IPS DF 19.7 (cell line): ENCODE measurements around the gene SAP30L.
A peak's percentile ranks its signal among the peaks of the same experiment; 100 is the strongest.

Experiments used
- DNase-seq: peaks from one replicate; pipeline ENCODE4 v3.0.0-alpha.2; 2013; ENCODE audit warnings: low read depth, low spot score

Gene SAP30L

DNA sequence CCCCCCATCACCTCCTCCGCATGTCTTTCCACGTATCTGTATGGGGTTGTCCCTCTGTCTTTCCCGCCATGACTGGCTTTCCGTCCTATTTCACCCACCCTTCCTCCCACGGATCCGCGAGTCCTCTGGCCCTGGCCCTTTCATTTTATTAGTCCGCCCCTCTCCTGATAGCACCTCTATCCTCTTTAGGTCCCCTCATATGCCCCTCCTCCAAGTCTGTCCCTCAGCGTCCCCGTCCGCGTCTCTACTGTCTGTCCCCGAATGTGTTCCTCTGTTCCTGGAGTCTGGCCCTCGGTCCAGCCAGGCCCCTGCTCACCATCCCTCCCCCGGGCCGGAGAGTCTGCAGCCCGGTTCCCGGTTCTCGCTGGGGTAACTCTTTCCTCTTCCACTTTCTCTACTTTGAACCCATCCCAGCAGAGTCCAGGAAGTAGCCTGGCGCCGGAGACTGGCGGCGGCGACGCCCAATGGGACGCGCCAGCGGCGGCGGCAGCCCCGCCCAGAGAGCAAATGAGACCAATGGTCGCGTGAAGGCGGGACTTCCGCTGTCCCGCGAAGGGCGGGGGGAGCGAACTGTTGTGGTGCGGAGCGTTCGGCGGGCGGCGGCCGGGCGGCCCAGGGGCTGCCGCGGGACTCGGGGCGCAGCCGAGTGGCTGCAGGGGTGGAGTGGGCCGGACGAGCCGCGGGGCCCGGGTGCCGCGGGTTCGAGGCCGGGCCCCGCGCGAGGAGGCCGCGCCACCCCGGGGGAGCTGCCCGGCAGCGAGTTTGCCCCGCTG is at the start of gene SAP30L:
Gene SAP30L (plus strand): TSS at position 576 of the 773 bp plus-strand sequence. CDS start 608 bp downstream, outside the sequence.
- DNase-seq, result peak; percentile 63

GRCh38 chr5:154396128-154396527 is 49.7 kb upstream of the SAP30L start:
- DNase-seq, result no peak

DNA sequence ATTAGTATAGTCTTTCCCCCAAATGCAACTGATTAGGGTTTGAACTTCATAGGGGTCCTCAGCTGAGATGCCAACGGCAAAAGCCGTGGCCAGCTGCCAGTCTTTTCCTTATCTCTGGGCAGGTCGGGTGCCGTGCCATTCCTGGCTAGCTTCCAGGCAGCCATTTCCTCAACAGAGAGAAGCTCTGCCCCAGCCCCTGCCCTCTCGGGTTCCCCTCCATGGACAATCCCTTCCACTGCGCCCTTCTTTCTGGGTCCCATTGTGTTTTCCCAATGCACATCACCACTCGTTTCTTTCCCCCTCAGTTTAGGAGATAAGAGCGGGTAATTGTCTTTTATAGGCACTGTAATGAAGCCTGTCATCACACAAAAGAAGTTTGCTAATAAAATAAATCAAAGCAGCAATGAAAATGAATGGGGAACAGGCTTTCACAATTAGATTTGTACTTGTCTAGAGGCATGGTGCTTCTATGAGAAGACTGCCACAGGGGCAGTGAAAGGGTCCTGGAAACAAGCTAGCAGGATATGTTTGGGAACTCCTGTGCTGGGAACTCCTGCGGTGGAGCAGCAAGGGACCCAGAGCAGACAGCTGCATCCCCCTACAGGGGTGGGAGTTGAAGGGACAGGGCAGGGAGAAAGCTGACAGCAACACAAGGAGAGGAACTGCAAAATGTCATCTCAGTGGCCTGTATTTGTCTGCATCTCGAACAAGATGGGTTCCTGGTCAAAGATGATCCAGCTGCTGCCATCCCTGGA is 48.0 kb upstream of the SAP30L start:
- DNase-seq, result no peak

DNA sequence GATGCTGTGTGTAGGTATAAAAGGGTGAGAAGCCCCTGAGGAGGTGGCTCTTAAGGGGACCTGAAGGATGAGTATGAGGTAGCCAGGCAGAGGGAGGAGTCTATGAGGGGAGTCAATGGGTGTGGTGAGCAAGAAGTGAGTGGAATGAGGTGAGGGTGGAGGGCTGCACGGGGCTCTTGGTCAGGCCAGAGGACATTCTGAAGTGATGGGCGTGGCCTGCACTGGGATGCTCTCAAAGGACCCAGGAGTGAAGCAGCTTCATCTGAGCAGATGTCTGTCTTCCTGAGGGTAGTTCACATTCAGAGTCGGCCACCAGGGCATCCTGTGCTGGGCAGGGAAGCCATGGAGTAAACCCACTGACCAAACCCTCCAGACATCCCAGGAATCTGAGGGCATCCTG is 45.1 kb upstream of the SAP30L start:
- DNase-seq, result no peak

- no peak for DNase-seq
Measured at GRCh38 chr5:154401355-154401754, 44.4 kb upstream of the SAP30L start.

DNA sequence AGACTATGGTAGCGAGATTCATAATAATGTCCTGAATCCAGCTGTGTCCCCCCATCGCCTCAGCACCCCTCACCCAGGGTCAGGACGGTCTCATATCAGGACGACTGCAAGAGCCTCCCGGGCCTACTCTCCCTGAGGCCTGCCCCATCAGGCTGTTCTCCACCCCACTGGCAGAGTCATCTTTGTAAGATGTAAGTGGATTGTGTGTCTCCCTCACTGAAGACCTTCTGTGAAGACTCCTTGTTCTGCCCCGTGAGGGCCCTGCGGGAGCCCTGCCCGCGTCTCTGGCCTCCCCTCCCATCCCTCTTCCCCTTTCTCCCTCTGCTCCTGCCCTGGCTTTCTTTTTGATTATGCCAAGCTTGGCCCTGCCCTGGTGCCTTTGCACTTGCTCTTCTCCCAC is 43.9 kb upstream of the SAP30L start:
- no peak for DNase-seq

- DNase-seq, result no peak
Measured at GRCh38 chr5:154402611-154403010, 43.2 kb upstream of the SAP30L start.

GRCh38 chr5:154403234-154403633 is 42.6 kb upstream of the SAP30L start:
- no peak for DNase-seq

GRCh38 chr5:154403776-154404387 is 41.9 kb upstream of the SAP30L start:
- DNase-seq, result no peak

DNA sequence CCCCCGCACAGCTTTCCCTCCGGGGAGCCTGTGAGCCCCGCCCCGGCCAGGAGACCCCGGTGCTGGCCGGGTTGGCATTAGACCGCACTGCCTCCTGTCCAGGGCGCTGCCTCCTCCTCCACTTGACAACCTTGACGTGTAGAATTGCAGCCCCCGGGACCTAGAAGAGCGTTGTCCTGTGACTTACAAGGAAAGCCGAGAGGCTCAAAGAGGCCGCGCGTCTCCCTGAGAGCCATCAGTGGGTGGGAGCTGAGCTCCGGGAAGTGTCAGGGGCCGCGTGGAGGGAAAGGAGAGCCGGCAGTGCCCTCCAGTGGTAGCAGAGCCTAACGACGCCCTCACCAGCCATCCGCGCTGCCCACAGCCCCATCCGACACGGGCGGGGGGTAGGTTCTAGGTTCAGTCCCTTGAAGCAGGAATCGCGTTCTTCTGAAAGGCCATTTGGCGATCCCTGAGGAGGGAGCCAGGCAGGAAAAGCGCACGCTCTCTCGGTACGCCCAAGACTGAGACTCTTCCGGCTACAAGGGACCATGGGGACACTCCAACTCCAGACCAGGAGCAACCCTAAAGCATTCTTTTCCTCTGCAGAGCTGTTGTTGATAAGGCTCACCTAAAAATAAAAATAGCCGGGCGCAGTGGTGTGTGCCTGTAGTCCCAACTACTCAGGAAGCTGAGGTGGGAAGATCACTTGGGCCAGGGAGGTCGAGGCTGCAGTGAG is 40.6 kb upstream of the SAP30L start:
- peak; percentile 47 for DNase-seq

DNA sequence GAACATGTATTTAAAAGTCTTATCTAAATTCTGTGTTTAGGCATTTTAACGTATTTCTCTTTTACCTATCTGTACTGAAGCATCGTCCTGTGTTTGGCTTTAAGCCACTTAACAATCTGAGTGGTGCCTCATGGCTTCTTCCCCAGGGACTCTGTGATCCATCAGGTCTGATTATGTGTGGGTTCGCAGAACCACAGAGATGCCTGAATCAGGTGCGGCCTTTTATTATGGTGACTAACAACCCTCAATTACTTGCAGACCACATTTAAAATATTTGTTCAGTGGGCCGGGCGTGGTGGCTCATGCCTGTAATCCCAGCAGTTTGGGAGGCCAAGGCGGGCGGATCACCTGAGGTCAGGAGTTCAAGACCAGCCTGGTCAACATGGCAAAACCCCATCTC is 39.6 kb upstream of the SAP30L start:
- no peak for DNase-seq

GRCh38 chr5:154406826-154407225 is 39.0 kb upstream of the SAP30L start:
- no peak for DNase-seq

GRCh38 chr5:154408811-154409210 is 37.0 kb upstream of the SAP30L start:
- no peak for DNase-seq

DNA sequence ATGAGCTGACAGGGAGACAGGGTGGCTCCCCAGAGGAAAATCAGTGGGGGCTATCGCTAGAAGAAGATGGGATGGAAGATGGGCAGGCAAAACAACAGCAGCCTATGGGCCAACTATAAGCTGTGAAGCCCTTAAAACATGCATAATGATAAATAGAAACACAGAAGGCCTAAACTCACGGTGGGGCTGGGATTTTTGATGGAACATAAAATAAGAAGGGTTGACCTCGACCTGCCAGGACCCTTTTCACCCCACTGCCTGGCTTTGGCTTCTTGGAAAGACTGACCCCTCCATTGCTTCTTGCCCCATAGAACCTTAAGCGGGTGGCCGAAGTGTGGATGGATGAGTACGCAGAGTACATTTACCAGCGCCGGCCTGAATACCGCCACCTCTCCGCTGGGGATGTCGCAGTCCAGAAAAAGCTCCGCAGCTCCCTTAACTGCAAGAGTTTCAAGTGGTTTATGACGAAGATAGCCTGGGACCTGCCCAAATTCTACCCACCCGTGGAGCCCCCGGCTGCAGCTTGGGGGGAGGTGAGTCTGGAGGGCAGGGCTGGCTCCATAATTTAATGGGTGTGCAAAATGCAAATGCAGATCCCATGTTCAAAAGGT is 36.5 kb upstream of the SAP30L start:
- DNase-seq, result no peak

GRCh38 chr5:154410008-154410407 is 35.8 kb upstream of the SAP30L start:
- no peak for DNase-seq

- no peak for DNase-seq
Measured at GRCh38 chr5:154410786-154411185, 35.0 kb upstream of the SAP30L start.

GRCh38 chr5:154411338-154411737 is 34.5 kb upstream of the SAP30L start:
- no peak for DNase-seq

DNA sequence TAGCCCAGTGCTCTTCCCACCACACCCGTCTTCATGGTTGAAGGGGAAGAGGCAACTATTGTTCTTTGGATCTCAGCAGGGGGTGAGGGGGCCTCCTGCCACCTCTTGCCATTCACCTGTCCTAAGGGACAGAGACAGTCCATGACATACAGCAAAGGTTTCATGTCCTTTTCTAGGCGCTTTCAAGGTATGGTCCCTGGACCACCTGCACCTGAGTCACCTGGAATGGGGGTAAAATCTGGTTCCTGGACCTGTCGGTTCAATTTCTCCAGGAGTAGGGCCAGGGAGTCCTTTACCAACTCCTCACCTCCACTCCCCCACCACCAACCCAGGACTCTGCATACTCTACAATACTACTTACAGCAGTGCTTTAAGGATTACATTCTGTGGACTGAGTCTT is 33.5 kb upstream of the SAP30L start:
- no peak for DNase-seq

DNA sequence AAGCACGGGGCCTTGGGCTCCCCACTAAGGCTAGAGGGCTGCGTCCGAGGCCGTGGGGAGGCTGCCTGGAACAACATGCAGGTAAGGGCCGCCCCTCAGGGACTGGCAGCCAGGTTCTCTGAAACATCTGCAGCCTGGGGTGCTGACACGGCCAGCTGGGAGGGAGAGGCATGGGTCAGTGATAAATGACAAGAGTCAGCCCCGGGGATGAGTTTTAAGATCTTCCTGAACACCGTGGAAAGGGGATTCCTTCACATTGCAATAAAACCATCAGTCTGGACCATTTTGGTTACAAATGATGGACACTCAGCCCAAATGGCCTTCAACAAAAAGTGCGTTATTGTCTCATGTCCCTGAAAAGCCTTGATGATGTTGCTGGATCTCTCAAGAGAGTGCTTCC is 32.9 kb upstream of the SAP30L start:
- DNase-seq, result no peak

DNA sequence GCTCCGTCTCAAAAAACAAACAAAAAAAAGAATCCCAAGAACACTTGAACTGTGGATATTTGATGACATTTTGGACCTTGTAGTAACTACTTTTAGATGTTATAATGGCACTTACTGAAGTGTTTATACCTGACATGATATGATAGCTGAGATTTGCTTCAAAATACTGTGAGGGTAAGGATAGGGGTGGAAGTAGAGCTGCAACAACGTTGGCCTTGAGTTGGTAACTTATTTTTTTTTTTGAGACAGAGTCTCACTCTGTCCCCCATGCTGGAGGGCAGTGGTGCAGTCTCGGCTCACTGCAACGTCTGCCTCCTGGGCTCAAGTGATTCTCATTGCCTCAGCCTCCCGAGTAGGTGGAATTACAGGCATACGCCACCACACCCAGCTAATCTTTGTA is 30.7 kb upstream of the SAP30L start:
- no peak for DNase-seq

DNA sequence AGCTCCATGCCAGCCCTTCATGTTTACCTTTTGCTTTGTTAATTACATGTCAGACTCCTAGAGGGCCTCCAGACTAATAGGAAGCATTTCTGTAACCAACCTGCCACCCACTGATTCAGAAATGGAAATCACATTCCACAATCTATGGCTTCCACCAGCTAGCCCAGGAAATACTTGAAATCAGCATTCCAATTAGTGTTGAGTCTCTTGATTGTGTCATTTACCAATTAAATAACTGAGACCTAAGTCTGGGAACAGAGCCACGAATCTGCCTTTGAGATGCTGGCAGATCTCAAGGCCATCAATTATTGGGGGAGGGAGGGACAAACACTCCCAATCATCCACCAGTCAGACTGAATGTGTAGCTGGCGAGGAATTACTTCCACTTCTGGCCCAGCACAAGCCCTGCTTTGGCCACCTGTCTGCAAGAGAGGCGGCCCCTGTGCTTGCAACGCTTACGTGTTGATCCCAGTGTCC is 27.4 kb upstream of the SAP30L start:
- DNase-seq, result no peak
